H9 (cell line): Measurements from ENCODE around the gene GNAO1. TPM values are rescaled to one million over a fixed set of nuclear protein-coding genes. Genes with fewer than 3 reads are reported as not detected.

Experiments
- DNase-seq: peaks from one replicate; pipeline ENCODE4 v3.0.0-alpha.2; 2017
- H2AFZ ChIP-seq: one replicate; pipeline ENCODE4 v1.6.1; 2013; ENCODE audit warnings: mild to moderate bottlenecking, low read length, control low read depth, moderate library complexity
- H2AK5ac ChIP-seq: 2 replicates; pipeline ENCODE4 v1.6.1; 2013; ENCODE audit warnings: low read length, control low read depth, mixed read lengths; ENCODE audit not compliant: insufficient read length
- H2BK120ac ChIP-seq: one replicate; pipeline ENCODE4 v1.6.1; 2013; ENCODE audit warnings: low read depth, mild to moderate bottlenecking, low read length, control low read depth, inconsistent platforms; ENCODE audit not compliant: poor library complexity, severe bottlenecking
- H2BK12ac ChIP-seq: 2 replicates; pipeline ENCODE4 v1.6.1; 2013; ENCODE audit warnings: low read length, control low read depth, mixed read lengths, low read depth; ENCODE audit not compliant: insufficient read length
- H2BK15ac ChIP-seq: 2 replicates; pipeline ENCODE4 v1.6.1; 2013; ENCODE audit warnings: low read depth, low read length, control low read depth
- H2BK20ac ChIP-seq: one replicate; pipeline ENCODE4 v1.6.1; 2013; ENCODE audit warnings: low read depth, mild to moderate bottlenecking, low read length, control low read depth, inconsistent platforms; ENCODE audit not compliant: poor library complexity, severe bottlenecking
- H2BK5ac ChIP-seq: 2 replicates; pipeline ENCODE4 v1.6.1; 2013; ENCODE audit warnings: low read length, control low read depth, mixed read lengths; ENCODE audit not compliant: insufficient read length
- H3K14ac ChIP-seq: 2 replicates; pipeline ENCODE4 v1.6.1; 2013; ENCODE audit warnings: low read length, control low read depth; ENCODE audit not compliant: insufficient read depth
- H3K18ac ChIP-seq: 2 replicates; pipeline ENCODE4 v1.6.1; 2013; ENCODE audit warnings: low read depth, mild to moderate bottlenecking, mixed read lengths, low read length, control low read depth; ENCODE audit not compliant: insufficient read length
- H3K23ac ChIP-seq: 2 replicates; pipeline ENCODE4 v1.6.1; 2013; ENCODE audit warnings: low read length, control low read depth, mixed read lengths, low read depth; ENCODE audit not compliant: insufficient read length
- H3K23me2 ChIP-seq: 2 replicates; pipeline ENCODE4 v1.6.1; 2013; ENCODE audit warnings: low read depth, mild to moderate bottlenecking, mixed read lengths, low read length, control low read depth; ENCODE audit not compliant: insufficient read length, poor library complexity, severe bottlenecking
- H3K27ac ChIP-seq: 2 replicates; pipeline ENCODE4 v1.5.1; 2013; ENCODE audit warnings: low read length, control low read depth, mixed read lengths, low read depth; ENCODE audit not compliant: insufficient read length
- H3K27me3 ChIP-seq: 2 replicates; pipeline ENCODE4 v1.6.1; 2013; ENCODE audit warnings: low read length, control low read depth, inconsistent platforms; ENCODE audit not compliant: insufficient read depth
- H3K4ac ChIP-seq: 2 replicates; pipeline ENCODE4 v1.6.1; 2013; ENCODE audit warnings: low read depth, mild to moderate bottlenecking, control low read depth, inconsistent platforms, low read length, moderate library complexity
- H3K4me1 ChIP-seq: 2 replicates; pipeline ENCODE4 v1.6.1; 2013; ENCODE audit warnings: low read length, control low read depth, inconsistent platforms; ENCODE audit not compliant: insufficient read depth
- H3K4me2 ChIP-seq: 2 replicates; pipeline ENCODE4 v1.6.1; 2013; ENCODE audit warnings: low read length, control low read depth, mixed read lengths; ENCODE audit not compliant: insufficient read length, insufficient read depth
- H3K56ac ChIP-seq: 2 replicates; pipeline ENCODE4 v1.6.1; 2013; ENCODE audit warnings: low read depth, mild to moderate bottlenecking, mixed read lengths, low read length, control low read depth; ENCODE audit not compliant: insufficient read length
- H3K79me1 ChIP-seq: 2 replicates; pipeline ENCODE4 v1.6.1; 2013; ENCODE audit warnings: low read depth, mild to moderate bottlenecking, moderate library complexity, low read length, control low read depth, inconsistent platforms; ENCODE audit not compliant: insufficient read depth, poor library complexity, severe bottlenecking
- H3K79me2 ChIP-seq: 2 replicates; pipeline ENCODE4 v1.6.1; 2013; ENCODE audit warnings: low read length, control low read depth, inconsistent platforms; ENCODE audit not compliant: insufficient read depth
- H3K9ac ChIP-seq: 2 replicates; pipeline ENCODE4 v1.6.1; 2013; ENCODE audit warnings: low read length, control low read depth, mixed read lengths; ENCODE audit not compliant: insufficient read length; ENCODE audit errors: extremely low read depth
- H3K9me3 ChIP-seq: one replicate; pipeline ENCODE4 v1.6.1; 2013; ENCODE audit warnings: low read depth, low read length, inconsistent platforms; ENCODE audit not compliant: control insufficient read depth
- H3T11ph ChIP-seq: one replicate; pipeline ENCODE4 v1.6.1; 2013; ENCODE audit warnings: mild to moderate bottlenecking, low read length, control low read depth, inconsistent platforms
- H4K20me1 ChIP-seq: one replicate; pipeline ENCODE4 v1.6.1; 2013; ENCODE audit not compliant: control insufficient read depth, insufficient read length, insufficient read depth
- H4K5ac ChIP-seq: 2 replicates; pipeline ENCODE4 v1.6.1; 2013; ENCODE audit warnings: low read depth, mild to moderate bottlenecking, mixed read lengths, low read length, control low read depth; ENCODE audit not compliant: insufficient read length
- H4K8ac ChIP-seq: replicated peaks from 2 replicates; pipeline ENCODE4 v1.6.1; 2013; ENCODE audit warnings: low read length, control low read depth, mixed read lengths, low read depth; ENCODE audit not compliant: insufficient read length
- H4K91ac ChIP-seq: 2 replicates; pipeline ENCODE4 v1.6.1; 2013; ENCODE audit warnings: low read depth, mild to moderate bottlenecking, moderate library complexity, mixed read lengths, low read length, control low read depth; ENCODE audit not compliant: insufficient read length
- H3K27ac Mint-ChIP-seq, 3 experiments: 2 replicates in 2 of 3; 3 replicates in 1 of 3; pipeline ENCODE4 v1.8.0; 2020 to 2021; ENCODE audit warnings: mixed read lengths in 3 of 3, mild to moderate bottlenecking in 1 of 3, moderate library complexity in 1 of 3
- H3K27me3 Mint-ChIP-seq: 2 replicates; pipeline ENCODE4 v1.8.0; 2021; ENCODE audit warnings: low read depth, mild to moderate bottlenecking, moderate library complexity, mixed read lengths
- H3K36me3 Mint-ChIP-seq, 3 experiments: 2 replicates in 2 of 3; 3 replicates in 1 of 3; pipeline ENCODE4 v1.8.0; 2020 to 2021; ENCODE audit warnings: low read depth in 3 of 3, mixed read lengths in 3 of 3; ENCODE audit not compliant: insufficient read depth in 1 of 3
- H3K4me1 Mint-ChIP-seq, 2 experiments: 2 replicates each; pipeline ENCODE4 v1.8.0; 2020; ENCODE audit warnings: mixed read lengths in 2 of 2
- H3K4me3 Mint-ChIP-seq, 2 experiments: 2 replicates in 1 of 2; 3 replicates in 1 of 2; pipeline ENCODE4 v1.8.0; 2020 to 2021; ENCODE audit warnings: mild to moderate bottlenecking in 2 of 2, mixed read lengths in 2 of 2, moderate library complexity in 1 of 2
- H3K9me3 Mint-ChIP-seq, 2 experiments: 2 replicates in 1 of 2; 3 replicates in 1 of 2; pipeline ENCODE4 v1.8.0; 2020; ENCODE audit warnings: mild to moderate bottlenecking in 2 of 2, mixed read lengths in 2 of 2, moderate library complexity in 1 of 2
- CTCF ChIP-seq: fragments of 200-600 bp; sonication (generic); conservative IDR thresholded peaks from 3 replicates; pipeline ENCODE4 v1.8.0; 2021; ENCODE audit warnings: antibody characterized with exemption, mild to moderate bottlenecking
- WGBS: extraction: QIAGEN DNeasy Blood & Tissue Kit; methylation state at CpG from one replicate; pipeline ENCODE4 v1.1.7; 2013; ENCODE audit warnings: missing lambda C conversion rate, low lambda C conversion rate, mixed read lengths; ENCODE audit not compliant: insufficient read length; ENCODE audit errors: extremely low coverage; 5-methylcytosine and 5-hydroxymethylcytosine counted together
- total RNA-seq: library from RNA; stranded (reverse); gene quantifications from 2 replicates; pipeline ENCODE4 v1.2.1, GENCODE V29; 2021

The GNAO1 gene
- total RNA-seq, 1 experiment from 2014 or later, result 16.9 TPM

GRCh38 chr16:56233795-56234566 is 42.7 kb downstream of the GNAO1 start:
- no peak for TF ChIP-seq CTCF
- Histone ChIP-seq H3K9me3 (no peaks in the 10 kb centered on the region), H4K5ac (no peak overlapping the region), H2AFZ (no peak overlapping the region), H2AK5ac (no peak overlapping the region), H3K14ac (no peak overlapping the region; the same call in 1 of the 2 replicates), H3T11ph (no peak overlapping the region), H3K4me2 (no peak overlapping the region), H3K23ac (no peak overlapping the region), H3K4ac (no peak overlapping the region), H3K79me2 (no peaks in the 10 kb centered on the region), H3K23me2 (no peaks in the 10 kb centered on the region), H2BK5ac (no peak overlapping the region), H3K56ac (no peak overlapping the region), H2BK120ac (no peak overlapping the region), H3K27ac (no peak overlapping the region), H2BK12ac (no peak overlapping the region), H4K20me1 (no peaks in the 10 kb centered on the region), H3K9ac (no peak overlapping the region), H4K8ac (no peak overlapping the region), H3K27me3 (no peaks in the 10 kb centered on the region), H3K4me1 (peaks cover 3% of the 10 kb centered on the region; the same call in 1 of the 2 replicates), H3K18ac (no peak overlapping the region), H2BK20ac (no peak overlapping the region), H3K79me1 (no peaks in the 10 kb centered on the region), H4K91ac (no peak overlapping the region), H2BK15ac (no peak overlapping the region)
- Mint-ChIP-seq H3K27ac (no peak overlapping the region), H3K9me3 (no peaks in the 10 kb centered on the region), H3K4me3 (no peak overlapping the region), H3K4me1 (peaks cover 19 to 26% of the 10 kb centered on the region in 2 experiments), H3K36me3 (no peaks in the 10 kb centered on the region), H3K27me3 (no peaks in the 10 kb centered on the region)
- DNase-seq, result no peak
- WGBS, result no CpG with 5 or more reads among the region's 2 CpGs
